ENCODE results near the gene P2RY14.

P2RY14 gene

GRCh38 chr3:151278230-151278629, at the start of gene P2RY14:
Gene P2RY14 (minus strand): TSS chr3:151278542. CDS start chr3:151214316, 64,226 bp downstream.
- no peak for DNase-seq

GRCh38 chr3:151327571-151328198, 49.3 kb upstream of the P2RY14 start:
- no peak for DNase-seq

- no peak for DNase-seq
Measured at GRCh38 chr3:151322511-151322910, 44.2 kb upstream of the P2RY14 start.

GRCh38 chr3:151321526-151321925, 43.2 kb upstream of the P2RY14 start:
- DNase-seq: no peak

GRCh38 chr3:151320131-151320530, 41.8 kb upstream of the P2RY14 start:
- no peak for DNase-seq

GRCh38 chr3:151319628-151320027, 41.3 kb upstream of the P2RY14 start:
- no peak for DNase-seq

GRCh38 chr3:151318991-151319390, 40.6 kb upstream of the P2RY14 start:
- no peak for DNase-seq

GRCh38 chr3:151318313-151318712, 40.0 kb upstream of the P2RY14 start:
- no peak for DNase-seq

- peak; percentile 7 for DNase-seq
Measured at GRCh38 chr3:151316267-151316991, 38.1 kb upstream of the P2RY14 start, which contains the start of gene GPR87. Gene GPR87 (minus strand): TSS chr3:151316820. CDS start chr3:151300100, 16,720 bp downstream.

GRCh38 chr3:151315846-151316245, 37.5 kb upstream of the P2RY14 start:
- no peak for DNase-seq

- DNase-seq: no peak
Measured at GRCh38 chr3:151315136-151315535, 36.8 kb upstream of the P2RY14 start.

- DNase-seq: no peak
Measured at GRCh38 chr3:151314593-151314992, 36.3 kb upstream of the P2RY14 start.

GRCh38 chr3:151314137-151314536, 35.8 kb upstream of the P2RY14 start:
- DNase-seq: no peak

- no peak for DNase-seq
Measured at GRCh38 chr3:151312972-151313371, 34.6 kb upstream of the P2RY14 start.

GRCh38 chr3:151309566-151309965, 31.2 kb upstream of the P2RY14 start:
- no peak for DNase-seq

GRCh38 chr3:151307583-151308488, 29.5 kb upstream of the P2RY14 start:
- DNase-seq: no peak

GRCh38 chr3:151307131-151307530, 28.8 kb upstream of the P2RY14 start:
- no peak for DNase-seq

- DNase-seq: no peak
Measured at GRCh38 chr3:151306168-151306810, 27.9 kb upstream of the P2RY14 start.

- no peak for DNase-seq
Measured at GRCh38 chr3:151305775-151306151, 27.4 kb upstream of the P2RY14 start.

- no peak for DNase-seq
Measured at GRCh38 chr3:151305060-151305774, 26.9 kb upstream of the P2RY14 start.

- no peak for DNase-seq
Measured at GRCh38 chr3:151303751-151304150, 25.4 kb upstream of the P2RY14 start.

- no peak for DNase-seq
Measured at GRCh38 chr3:151301787-151302186, 23.4 kb upstream of the P2RY14 start.

Data from CD4-positive, alpha-beta T cell treated with Interleukin-17A for 4 hours (primary cell).